HUES48 (cell line): Measurements from ENCODE around the gene DRAM1.
"Not testable (repeated sequence)": the region's sequence is repeated elsewhere in the genome, so short reads cannot be mapped to it uniquely, and the experiment has no call there.

Source experiments
- H3K27ac ChIP-seq: one replicate; pipeline ENCODE4 v1.7.0; 2013; ENCODE audit warnings: low read depth, low read length, inconsistent platforms
- H3K27me3 ChIP-seq: 2 replicates; pipeline ENCODE4 v1.6.1; 2013; ENCODE audit warnings: mild to moderate bottlenecking, low read length; ENCODE audit not compliant: control insufficient read depth, insufficient read depth
- H3K36me3 ChIP-seq: 2 replicates; pipeline ENCODE4 v1.6.1; 2013; ENCODE audit warnings: low read length; ENCODE audit not compliant: control insufficient read depth, insufficient read depth
- H3K4me1 ChIP-seq: 2 replicates; pipeline ENCODE4 v1.6.1; 2013; ENCODE audit warnings: mild to moderate bottlenecking, low read length; ENCODE audit not compliant: control insufficient read depth, insufficient read depth
- H3K4me3 ChIP-seq: 2 replicates; pipeline ENCODE4 v1.5.1; 2013; ENCODE audit warnings: mild to moderate bottlenecking, low read depth, low read length
- H3K9ac ChIP-seq: 2 replicates; pipeline ENCODE4 v1.6.1; 2013; ENCODE audit warnings: mild to moderate bottlenecking, low read depth, low read length, moderate library complexity
- H3K9me3 ChIP-seq: 2 replicates; pipeline ENCODE4 v1.6.1; 2013; ENCODE audit warnings: low read length; ENCODE audit not compliant: control insufficient read depth, insufficient read depth

Gene DRAM1

DNA sequence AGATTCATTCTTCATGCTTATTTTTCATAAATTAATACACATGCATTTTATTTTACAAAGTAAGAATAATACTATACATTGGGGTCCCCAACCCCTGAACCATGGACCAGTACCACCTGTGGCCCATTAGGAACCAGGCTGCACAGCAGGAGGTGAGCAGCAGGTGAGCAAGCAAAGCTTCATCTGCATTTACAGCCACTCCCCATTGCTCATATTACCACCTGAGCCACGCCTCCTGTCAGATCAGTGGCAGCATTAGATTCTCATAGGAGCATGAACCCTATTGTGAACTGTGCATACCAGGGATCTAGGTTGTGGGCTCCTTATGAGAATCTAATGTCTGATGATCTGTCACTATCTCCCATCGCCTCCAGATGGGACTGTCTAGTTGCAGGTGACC lies 15.7 kb upstream of the DRAM1 start:
- H3K36me3 ChIP-seq, H3K9ac ChIP-seq, H3K4me3 ChIP-seq, H3K4me1 ChIP-seq, H3K27me3 ChIP-seq, H3K27ac ChIP-seq, H3K9me3 ChIP-seq: not testable (repeated sequence)

DNA sequence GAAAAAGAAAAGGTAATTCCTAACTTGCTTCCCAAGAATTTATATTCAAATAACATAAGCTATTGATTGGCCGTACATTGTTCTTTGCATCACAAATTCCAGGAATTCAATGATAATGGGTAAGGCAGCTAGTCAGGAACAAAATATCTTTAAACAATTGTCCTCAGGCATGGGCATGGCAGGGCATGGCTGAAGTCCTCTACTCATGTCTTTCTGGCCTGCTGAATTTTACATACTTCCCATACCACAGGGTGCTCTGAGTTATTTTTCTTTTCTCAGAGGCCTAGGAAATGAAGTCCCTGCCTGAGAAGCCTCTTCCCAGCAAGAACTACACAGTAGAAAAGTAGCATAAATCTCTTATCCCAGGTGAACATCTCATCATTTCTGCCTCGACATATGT lies 15.1 kb upstream of the DRAM1 start:
- H3K4me3 ChIP-seq = no peak overlapping the region
- H3K36me3 ChIP-seq = no peaks in the 10 kb centered on the region
- no peaks in the 10 kb centered on the region for H3K4me1 ChIP-seq
- H3K27me3 ChIP-seq = no peaks in the 10 kb centered on the region
- no peak overlapping the region for H3K9ac ChIP-seq
- H3K27ac ChIP-seq = no peak overlapping the region
- H3K9me3 ChIP-seq = no peaks in the 10 kb centered on the region

DNA sequence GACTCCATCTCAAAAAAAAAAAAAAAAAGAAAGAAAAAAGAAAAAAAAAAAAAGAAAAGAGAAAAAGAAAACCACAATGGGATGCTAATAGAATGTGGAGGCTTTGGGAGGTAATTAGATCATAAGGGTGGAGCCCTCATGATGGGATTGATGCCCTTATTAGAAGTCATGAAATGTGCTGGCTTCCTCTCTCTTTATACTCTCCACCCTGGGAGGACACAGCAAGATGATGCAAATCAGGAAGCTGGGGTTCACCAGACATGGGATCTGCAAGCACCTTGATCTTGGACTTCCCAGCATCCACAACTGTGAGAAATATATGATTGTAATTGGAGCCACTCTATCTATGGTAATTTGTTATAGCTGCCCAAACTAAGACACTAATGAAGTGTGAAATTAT lies 13.4 kb upstream of the DRAM1 start:
- H3K27ac ChIP-seq = no peak overlapping the region
- H3K4me1 ChIP-seq = no peaks in the 10 kb centered on the region
- no peaks in the 10 kb centered on the region for H3K36me3 ChIP-seq
- H3K9me3 ChIP-seq = no peaks in the 10 kb centered on the region
- H3K27me3 ChIP-seq = no peaks in the 10 kb centered on the region
- H3K9ac ChIP-seq = no peak overlapping the region
- no peak overlapping the region for H3K4me3 ChIP-seq

DNA sequence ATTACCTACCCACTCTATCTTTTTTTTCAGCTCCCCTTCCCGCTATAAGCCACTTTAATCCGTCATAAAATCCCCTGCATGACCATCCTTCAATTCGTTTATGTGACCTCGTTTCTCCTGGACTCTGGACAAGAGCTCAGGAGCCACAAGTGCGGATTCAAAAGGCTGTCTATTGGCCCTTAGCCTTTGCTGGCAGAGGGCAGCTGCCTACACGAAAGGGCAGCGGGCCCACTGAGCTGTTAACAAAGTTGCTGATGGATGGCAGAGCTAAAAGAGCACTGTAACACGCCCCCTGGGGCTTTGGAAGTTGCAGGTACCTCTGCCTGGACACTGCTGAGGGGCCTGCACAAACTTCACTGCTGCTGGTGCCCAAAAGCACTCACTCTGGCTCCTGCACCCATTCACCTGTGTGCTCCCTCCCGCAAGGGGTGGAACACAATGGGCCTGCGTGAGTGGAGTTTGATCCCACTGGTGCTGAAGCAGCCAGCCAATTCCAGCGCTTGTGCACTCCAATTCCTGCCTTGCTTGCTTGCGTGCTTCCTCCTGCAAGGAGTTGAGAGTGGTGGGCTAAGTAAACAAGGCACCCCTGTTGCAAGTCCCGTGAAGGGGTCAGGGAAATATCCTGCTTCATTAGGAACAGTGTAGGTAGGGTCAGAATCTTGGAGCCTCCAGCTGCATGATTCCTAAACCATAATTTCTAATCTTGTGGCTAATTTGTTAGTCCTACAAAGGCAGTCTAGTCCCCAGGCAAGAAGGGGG lies 10.6 kb upstream of the DRAM1 start:
- no peaks in the 10 kb centered on the region for H3K4me1 ChIP-seq
- H3K36me3 ChIP-seq = no peaks in the 10 kb centered on the region
- no peaks in the 10 kb centered on the region for H3K9me3 ChIP-seq
- no peaks in the 10 kb centered on the region for H3K27me3 ChIP-seq
- no peak overlapping the region for H3K27ac ChIP-seq
- H3K9ac ChIP-seq = no peak overlapping the region
- H3K4me3 ChIP-seq = no peak overlapping the region

DNA sequence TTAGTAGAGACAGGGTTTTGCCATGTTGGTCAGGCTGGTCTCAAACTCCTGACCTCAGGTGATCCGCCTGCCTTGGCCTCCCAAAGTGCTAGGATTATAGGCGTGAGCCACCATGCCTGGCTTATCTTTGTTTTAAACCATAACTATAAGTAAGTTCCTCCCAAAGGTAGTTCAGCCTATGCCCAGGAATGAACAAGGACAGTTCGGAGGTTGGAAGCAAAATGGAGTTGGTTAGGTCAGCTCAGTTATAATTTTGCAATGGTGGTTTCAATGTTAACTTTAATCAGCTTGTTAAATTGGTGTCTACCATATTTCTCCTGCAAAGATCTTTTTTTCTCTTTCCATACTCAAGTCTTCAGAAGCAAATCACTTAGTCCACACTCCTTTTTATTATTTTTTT lies 9.8 kb upstream of the DRAM1 start:
- H3K27me3 ChIP-seq = not testable (repeated sequence)

DNA sequence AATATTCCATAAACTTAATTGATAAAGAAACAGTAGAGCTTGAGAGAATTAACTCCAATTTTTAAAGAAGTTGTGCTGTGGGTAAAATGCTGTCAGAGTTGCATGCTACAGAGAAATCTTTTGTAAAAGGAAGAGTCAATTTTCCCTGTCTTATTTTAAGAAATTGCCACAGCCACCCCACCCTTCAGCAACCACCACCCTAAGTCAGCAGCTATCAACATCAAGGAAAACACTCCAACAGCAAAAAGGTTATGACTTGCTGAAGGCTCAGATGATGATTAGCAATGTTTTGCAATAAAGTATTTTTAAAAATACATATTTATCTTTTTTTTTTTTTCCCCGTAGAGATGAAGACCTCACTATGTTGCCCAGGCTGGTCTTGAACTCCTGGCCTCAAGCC lies 6.5 kb upstream of the DRAM1 start:
- Histone ChIP-seq H3K27ac (no peak overlapping the region), H3K9me3 (no peaks in the 10 kb centered on the region), H3K36me3 (no peaks in the 10 kb centered on the region), H3K4me1 (no peaks in the 10 kb centered on the region), H3K27me3 (no peaks in the 10 kb centered on the region), H3K9ac (no peak overlapping the region), H3K4me3 (no peak overlapping the region)

More for the DNA sequence above, 9.8 kb upstream of the DRAM1 start:
- H3K9me3 ChIP-seq, H3K9ac ChIP-seq, H3K4me1 ChIP-seq, H3K4me3 ChIP-seq, H3K36me3 ChIP-seq, H3K27ac ChIP-seq: not testable (repeated sequence)

DNA sequence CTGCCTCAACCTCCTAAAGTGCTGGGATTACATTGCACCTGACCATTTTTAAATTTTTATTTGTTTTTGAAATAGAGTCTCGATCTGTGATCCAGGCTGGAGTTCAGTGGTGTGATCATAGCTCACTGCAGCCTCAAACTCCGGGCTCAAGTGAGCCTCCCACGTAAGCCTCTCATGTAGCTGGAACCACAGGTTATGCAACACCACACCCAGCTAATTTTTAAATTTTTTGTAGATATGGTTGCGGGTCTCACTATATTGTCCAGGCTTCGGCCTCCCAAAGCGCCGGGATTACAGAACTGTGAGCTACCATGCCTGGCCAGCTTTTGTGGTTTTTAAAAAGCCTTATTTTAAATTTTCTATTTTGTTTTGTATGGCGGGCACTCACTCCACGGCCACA lies 2.2 kb upstream of the DRAM1 start:
- H3K27me3 ChIP-seq = peaks cover 18% of the 10 kb centered on the region
- H3K27ac ChIP-seq = no peak overlapping the region
- H3K9ac ChIP-seq = no peak overlapping the region
- H3K4me3 ChIP-seq = no peak overlapping the region
- no peaks in the 10 kb centered on the region for H3K9me3 ChIP-seq
- peaks cover 3% of the 10 kb centered on the region; the same call in 1 of the 2 replicates for H3K4me1 ChIP-seq
- H3K36me3 ChIP-seq = no peaks in the 10 kb centered on the region

DNA sequence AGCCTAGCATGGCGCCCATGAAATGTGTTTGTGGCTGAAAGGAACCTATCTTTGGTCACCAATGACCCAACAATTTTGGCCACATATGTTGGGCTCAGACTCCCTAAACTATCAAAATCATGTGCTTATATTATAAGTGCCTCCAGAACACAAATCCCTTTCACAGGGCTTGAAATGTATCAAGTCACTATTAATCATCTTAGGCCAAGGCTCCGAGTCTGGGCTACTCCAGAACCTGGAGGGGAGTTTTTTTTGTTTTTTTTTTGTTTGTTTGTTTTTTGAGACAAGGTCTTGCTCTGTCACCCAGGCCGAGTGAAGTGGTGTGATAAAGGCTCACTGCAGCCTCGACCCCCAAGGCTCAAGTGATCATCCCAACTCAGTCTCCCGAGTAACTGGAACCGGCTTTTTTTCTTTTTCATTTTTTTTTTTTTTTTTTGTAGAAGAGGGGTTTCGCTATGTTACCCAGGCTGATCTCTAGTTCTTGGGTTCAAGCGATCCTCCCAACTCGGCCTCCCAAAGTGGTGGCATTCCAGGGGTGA lies 989 bp upstream of the DRAM1 start:
- Histone ChIP-seq H3K27ac (no peak overlapping the region), H3K9ac (no peak overlapping the region), H3K36me3 (no peaks in the 10 kb centered on the region), H3K4me1 (peaks cover 3% of the 10 kb centered on the region; the same call in 1 of the 2 replicates), H3K4me3 (peak overlapping the region; percentile 71; the same call in 1 of the 2 replicates), H3K9me3 (no peaks in the 10 kb centered on the region), H3K27me3 (peaks cover 18% of the 10 kb centered on the region)

DNA sequence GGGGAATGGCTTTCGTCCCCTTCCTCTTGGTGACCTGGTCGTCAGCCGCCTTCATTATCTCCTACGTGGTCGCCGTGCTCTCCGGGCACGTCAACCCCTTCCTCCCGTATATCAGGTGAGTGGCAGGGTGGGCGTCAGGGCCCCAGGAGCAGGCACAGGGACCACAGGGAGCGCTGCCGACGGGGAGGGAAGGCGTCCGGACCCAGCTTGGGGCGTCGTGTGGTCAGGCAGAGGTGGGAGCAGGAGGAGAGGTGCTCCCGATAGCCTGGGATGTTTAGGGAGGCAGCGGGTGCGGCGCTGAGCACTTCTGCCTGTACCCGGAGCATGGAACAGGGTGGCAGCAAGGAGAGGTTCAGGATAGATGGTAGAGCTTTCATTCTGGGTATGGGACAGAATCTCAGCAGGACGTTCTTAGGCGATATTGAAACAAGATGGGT lies 444 bp downstream of the DRAM1 start:
- H3K9me3 ChIP-seq = no peaks in the 10 kb centered on the region
- peak overlapping the region; percentile 87; the same call in 1 of the 2 replicates for H3K9ac ChIP-seq
- peaks cover 3% of the 10 kb centered on the region; the same call in 1 of the 2 replicates for H3K4me1 ChIP-seq
- H3K27me3 ChIP-seq = peaks cover 18% of the 10 kb centered on the region
- peak overlapping the region; percentile 71 for H3K4me3 ChIP-seq
- H3K27ac ChIP-seq = no peak overlapping the region
- no peaks in the 10 kb centered on the region for H3K36me3 ChIP-seq

DNA sequence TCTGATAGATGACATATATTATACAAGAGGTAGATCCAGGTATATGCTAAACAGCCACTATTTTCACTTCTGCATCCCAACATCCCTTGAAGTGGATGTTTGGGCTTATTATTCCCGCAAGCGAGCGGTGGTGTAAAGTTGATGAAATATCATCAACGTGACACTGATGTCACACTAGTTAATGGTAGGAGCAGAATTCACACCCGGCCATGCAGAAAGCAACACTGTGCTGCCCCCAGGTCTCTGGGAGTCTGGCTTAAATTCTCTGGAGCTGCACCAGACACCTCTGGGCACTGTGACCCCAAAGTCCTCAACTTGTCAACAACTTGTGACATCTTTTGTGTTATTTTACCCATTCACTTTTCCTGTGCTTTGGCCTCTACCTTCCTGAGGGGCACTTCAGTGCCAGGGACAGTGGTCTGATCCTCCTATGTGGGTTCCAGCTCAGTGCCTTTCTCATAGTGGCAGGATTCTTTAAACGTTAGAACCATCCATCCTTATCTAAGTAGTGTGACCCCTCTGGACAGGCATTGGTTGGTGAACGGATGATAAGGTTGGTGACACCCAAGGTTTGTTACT lies 952 bp downstream of the DRAM1 start:
- no peaks in the 10 kb centered on the region for H3K36me3 ChIP-seq
- peak overlapping the region; percentile 71 for H3K4me3 ChIP-seq
- no peak overlapping the region for H3K27ac ChIP-seq

DNA sequence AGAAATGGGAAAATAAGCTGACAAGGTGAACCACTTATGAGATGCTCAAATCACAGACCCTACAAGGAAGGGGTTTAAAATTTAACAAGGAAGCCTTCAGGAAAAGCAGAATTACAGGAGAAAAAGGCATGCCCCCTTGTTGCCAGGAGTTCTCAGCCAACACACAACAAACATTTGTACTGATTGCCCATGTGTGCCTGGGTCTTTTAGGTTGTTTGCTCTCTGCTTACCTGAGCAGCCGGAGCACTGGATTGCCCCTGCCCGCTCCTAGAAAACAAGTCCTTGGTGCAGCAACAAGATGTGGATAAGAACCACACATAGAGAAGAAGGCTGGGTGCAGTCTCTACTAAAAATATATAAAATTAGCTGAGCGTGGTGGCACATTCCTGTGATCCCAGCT lies 3.4 kb downstream of the DRAM1 start:
- Histone ChIP-seq H3K4me3 (no peak overlapping the region), H3K27ac (no peak overlapping the region)

More for the DNA sequence above, 952 bp downstream of the DRAM1 start:
- no peak overlapping the region for H3K9ac ChIP-seq
- peaks cover 18% of the 10 kb centered on the region for H3K27me3 ChIP-seq
- H3K4me1 ChIP-seq = peaks cover 3% of the 10 kb centered on the region; the same call in 1 of the 2 replicates
- H3K9me3 ChIP-seq = no peaks in the 10 kb centered on the region

More for the DNA sequence above, 3.4 kb downstream of the DRAM1 start:
- H3K36me3 ChIP-seq = no peaks in the 10 kb centered on the region
- peaks cover 18% of the 10 kb centered on the region for H3K27me3 ChIP-seq
- peaks cover 5% of the 10 kb centered on the region; the same call in 1 of the 2 replicates for H3K4me1 ChIP-seq
- no peak overlapping the region for H3K9ac ChIP-seq
- no peaks in the 10 kb centered on the region for H3K9me3 ChIP-seq
